K562 (cell line): ENCODE measurements around the gene DDIT3. TPM values are rescaled to one million over a fixed set of nuclear protein-coding genes. Genes with fewer than 3 reads are reported as not detected.

Experiments
- ATAC-seq: fragments of 200-7000 bp; cut with Tn5 transposase; 3 replicates; pipeline ENCODE4 v1.9.1; 2020; ENCODE audit warnings: moderate library complexity
- BruUV-seq: library from RNA; stranded (reverse); fragments of 400-500 nt; replicated peaks from 2 replicates; lab custom pipeline; 2021; lab: Mats Ljungman, UMichigan
- CTCF ChIA-PET: fragments of 300-600 bp; formaldehyde crosslinking; extraction: SDS; loops from one replicate; lab custom pipeline; 2021; ENCODE audit warnings: low intra/inter-chr PET ratio; lab: Yijun Ruan, JAX
- POLR2A ChIA-PET: fragments of 300-600, 350-650 bp; sonication (Branson Sonifier 250); formaldehyde crosslinking; extraction: SDS; loops from one replicate; lab custom pipeline; 2021; ENCODE audit warnings: antibody characterized with exemption, inconsistent platforms; lab: Yijun Ruan, JAX
- DNase-seq, 4 experiments: peaks; one replicate each; pipeline versions ENCODE4 v3.0.0 to v3.0.0-alpha.2; 2011 to 2018; ENCODE audit warnings: low spot score in 3 of 4, mixed read lengths in 3 of 4; ENCODE audit errors: extremely low read depth in 1 of 4
- FAIRE-seq: peaks from 2 replicates; lab custom pipeline; 2011; peaks lifted over from hg19 to GRCh38; lab: Jason Lieb, UNC
- H2AFZ ChIP-seq: 2 replicates; pipeline ENCODE4 v1.6.0; 2011; ENCODE audit warnings: low read depth, low read length, control low read depth, inconsistent platforms
- H3K27ac ChIP-seq: fragments of 200-600 bp; 3 replicates; pipeline ENCODE4 v1.8.0; 2011; ENCODE audit warnings: low read depth, mild to moderate bottlenecking, control low read depth, inconsistent platforms, low read length, moderate library complexity, mixed read lengths; ENCODE audit errors: extremely low read depth
- H3K27me3 ChIP-seq, 2 experiments: fragments of 300-600 bp in 1 of 2; 2 replicates in 1 of 2; 3 replicates in 1 of 2; pipeline versions ENCODE4 v1.6.0 to v1.8.0; 2011; ENCODE audit warnings: inconsistent platforms in 2 of 2, low read length in 2 of 2, mild to moderate bottlenecking in 1 of 2, mixed read lengths in 1 of 2, moderate library complexity in 1 of 2; ENCODE audit not compliant: control insufficient read depth in 2 of 2, insufficient read depth in 2 of 2
- H3K36me3 ChIP-seq: fragments of 300-600 bp; 3 replicates; pipeline ENCODE4 v1.8.0; 2011; ENCODE audit warnings: mild to moderate bottlenecking, low read length, inconsistent platforms; ENCODE audit not compliant: control insufficient read depth, insufficient read depth
- H3K4me1 ChIP-seq, 2 experiments: fragments of 200-600 bp in 1 of 2; replicated peaks in 1 of 2; 2 replicates in 1 of 2; 3 replicates in 1 of 2; pipeline versions ENCODE4 v1.5.1 to v1.8.0; 2011; ENCODE audit warnings: inconsistent platforms in 2 of 2, low read length in 2 of 2, mild to moderate bottlenecking in 1 of 2, mixed read lengths in 1 of 2, moderate library complexity in 1 of 2; ENCODE audit not compliant: control insufficient read depth in 2 of 2, insufficient read depth in 2 of 2
- H3K4me2 ChIP-seq: 2 replicates; pipeline ENCODE4 v1.6.1; 2011; ENCODE audit warnings: low read length, control low read depth, inconsistent platforms, mixed read lengths; ENCODE audit not compliant: insufficient read depth
- H3K4me3 ChIP-seq: fragments of 200-600 bp; sonication (generic), shearing (Covaris generic); 2 replicates; pipeline ENCODE4 v1.5.1; 2016; ENCODE audit warnings: control low read depth, inconsistent platforms
- H3K79me2 ChIP-seq: fragments of 200-600 bp; 3 replicates; pipeline ENCODE4 v1.8.0; 2011; ENCODE audit warnings: low read length, inconsistent platforms; ENCODE audit not compliant: control insufficient read depth, insufficient read depth
- H3K9ac ChIP-seq, 2 experiments: 2 replicates each; pipeline versions ENCODE4 v1.6.0 to v1.6.1; 2011; ENCODE audit warnings: low read depth in 2 of 2, low read length in 2 of 2, control low read depth in 1 of 2, inconsistent platforms in 1 of 2, mild to moderate bottlenecking in 1 of 2, mixed read lengths in 1 of 2; ENCODE audit not compliant: insufficient read depth in 1 of 2
- H3K9me1 ChIP-seq: one replicate; pipeline ENCODE4 v1.6.0; 2011; ENCODE audit warnings: inconsistent platforms, mild to moderate bottlenecking, low read length, moderate library complexity; ENCODE audit not compliant: control insufficient read depth, insufficient read depth
- H3K9me3 ChIP-seq: replicated peaks from 2 replicates; pipeline ENCODE4 v1.5.1; 2011; ENCODE audit warnings: low read depth, low read length, inconsistent platforms; ENCODE audit not compliant: control insufficient read depth, insufficient read depth
- H4K20me1 ChIP-seq: replicated peaks from 2 replicates; pipeline ENCODE4 v1.6.1; 2011; ENCODE audit warnings: low read length, inconsistent platforms, mixed read lengths; ENCODE audit not compliant: control insufficient read depth, insufficient read depth
- CAMTA2 ChIP-seq: fragments of 250-450 bp; sonication (Bioruptor Pico); conservative IDR thresholded peaks from 2 replicates; pipeline ENCODE4 v1.5.1; 2022
- HDAC8 ChIP-seq: fragments of 450-650 bp; IDR thresholded peaks from 2 replicates; pipeline ENCODE4 v1.6.1; 2016; ENCODE audit warnings: mild to moderate bottlenecking, missing genetic modification characterization, moderate library complexity, missing compliant biosample characterization
- MAZ ChIP-seq, 2 experiments: fragments of 450-650 bp in 1 of 2; sonication (generic) in 1 of 2; formaldehyde crosslinking; IDR thresholded peaks in 1 of 2; conservative IDR thresholded peaks in 1 of 2; 2 replicates each; pipeline versions ENCODE4 v1.4.0 to v1.5.0; 2020; ENCODE audit warnings: mild to moderate bottlenecking in 1 of 2, missing genetic modification reagents in 1 of 2
- SMARCC2 ChIP-seq: fragments of 450-650 bp; IDR thresholded peaks from 2 replicates; pipeline ENCODE4 v1.6.1; 2017; ENCODE audit warnings: antibody characterized with exemption, moderate library complexity, mild to moderate bottlenecking, low read depth
- WGBS: fragments of 100-300 bp; shearing (Covaris generic); methylation state at CpG from one replicate; pipeline ENCODE4 v1.1.6; 2016; ENCODE audit warnings: low coverage, mixed read lengths; ENCODE audit not compliant: insufficient coverage; ENCODE audit errors: missing lambda C conversion rate; 5-methylcytosine and 5-hydroxymethylcytosine counted together
- in situ Hi-C: fragments of 300-500 bp; cut with MboI; formaldehyde crosslinking; loops from 4 replicates; pipeline ENCODE4 v1.15.0; 2018; ENCODE audit warnings: inconsistent platforms, mixed read lengths
- intact Hi-C: fragments of 100-400 bp; cut with micrococcal nuclease; formaldehyde crosslinking; loops from 2 replicates; pipeline ENCODE4 v1.14.2; 2022
- polyA plus RNA-seq, 8 experiments: library from polyadenylated mRNA; depleted of rRNA in 4 of 8; stranded (reverse) in 5 of 8; unstranded in 3 of 8; fragments of >200 nt; fragmentation: Nextera tagmentation in 2 of 8; fragmentation: Illumina TruSeq in 1 of 8; extraction: Ambion mirVana in 2 of 8; extraction: Trizol in 1 of 8; gene quantifications; 2 replicates each; pipeline versions ENCODE4 v1.2.1 to v1.2.3, GENCODE V29; 2011 to 2014; ENCODE audit warnings: inconsistent platforms in 1 of 8, missing spikeins in 1 of 8
- total RNA-seq, 7 experiments: library from RNA; depleted of rRNA in 6 of 7; stranded (reverse); fragments of >200 nt in 6 of 7; fragmentation: Illumina TruSeq in 2 of 7; extraction: Trizol in 2 of 7; gene quantifications; 2 replicates each; pipeline versions ENCODE4 v1.2.1 to v1.2.3, GENCODE V29; 2011 to 2021; ENCODE audit warnings: low replicate concordance in 1 of 7
- TF ChIP-seq, protein P1 (sequence below): fragments of 250-450 bp; sonication (Bioruptor Pico); IDR thresholded peaks from 2 replicates; pipeline ENCODE4 v1.4.0; 2020; ENCODE audit warnings: mild to moderate bottlenecking, moderate library complexity
- TF ChIP-seq, protein P2 (sequence below), 3 experiments: fragments of 200-800 bp in 1 of 3; fragments of 250-450 bp in 1 of 3; fragments of 450-650 bp in 1 of 3; sonication (Bioruptor Pico) in 1 of 3; sonication (Bioruptor generic) in 1 of 3; formaldehyde crosslinking in 1 of 3; IDR thresholded peaks; 2 replicates each; pipeline versions ENCODE4 v1.6.1 to v1.8.0; 2016 to 2022; ENCODE audit warnings: mild to moderate bottlenecking in 2 of 3, missing genetic modification characterization in 2 of 3, missing compliant biosample characterization in 1 of 3, moderate library complexity in 1 of 3
- TF ChIP-seq, protein P3 (sequence below): fragments of 250-450 bp; sonication (Bioruptor Pico); IDR thresholded peaks from 2 replicates; pipeline ENCODE4 v1.8.0; 2022; ENCODE audit warnings: moderate library complexity, mild to moderate bottlenecking, inconsistent platforms

Gene DDIT3
- total and polyA plus RNA-seq, 9 of the 15 experiments (the other 6 are each of a cell fraction or from before 2014, with no cell fraction given): 59.1 to 272 (median 89.9) TPM

DNA sequence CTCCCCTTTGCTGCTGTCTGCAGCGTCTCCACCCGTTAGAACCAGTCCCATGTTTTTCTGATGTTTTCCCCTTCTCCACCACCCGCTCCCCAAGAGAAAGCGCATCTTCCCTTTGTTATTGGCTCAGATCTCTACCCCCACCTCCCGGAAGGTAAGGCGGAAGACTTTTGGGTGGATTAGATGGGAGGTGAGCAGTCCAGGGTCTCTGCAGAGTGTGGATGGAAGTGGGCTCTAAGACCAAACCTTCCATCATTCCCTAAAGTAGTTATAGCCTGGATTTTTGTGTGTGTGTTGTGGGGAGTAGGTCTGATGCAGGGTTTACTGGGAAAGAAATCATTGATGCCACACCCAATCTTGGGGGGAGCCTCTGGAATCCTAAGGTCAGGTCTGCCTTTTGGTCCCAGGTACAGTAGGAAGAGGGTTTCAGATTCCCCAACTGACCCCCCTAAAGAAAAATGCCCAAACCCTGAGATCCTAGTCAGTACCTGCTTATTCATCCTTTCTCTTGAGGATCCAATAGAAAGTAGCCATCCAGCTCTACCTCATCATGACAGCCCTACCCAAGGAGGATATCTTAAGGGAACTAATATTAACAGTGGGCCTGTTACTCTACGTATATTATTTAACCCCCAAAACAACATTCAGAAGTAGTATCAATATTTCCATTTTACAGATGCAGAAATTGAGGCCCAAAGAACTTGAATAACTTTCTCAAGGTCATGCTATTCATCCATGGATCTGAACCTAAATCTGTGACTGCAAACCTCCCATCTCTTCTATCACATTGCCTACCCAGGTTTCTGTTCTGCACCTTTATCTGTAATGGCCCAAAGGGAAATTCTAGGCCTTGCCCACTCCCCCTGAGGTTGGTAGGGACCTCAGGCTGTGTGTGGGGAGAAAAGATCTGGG, 30.6 kb upstream of the DDIT3 start (continued):
- TF ChIP-seq, protein P1, sequence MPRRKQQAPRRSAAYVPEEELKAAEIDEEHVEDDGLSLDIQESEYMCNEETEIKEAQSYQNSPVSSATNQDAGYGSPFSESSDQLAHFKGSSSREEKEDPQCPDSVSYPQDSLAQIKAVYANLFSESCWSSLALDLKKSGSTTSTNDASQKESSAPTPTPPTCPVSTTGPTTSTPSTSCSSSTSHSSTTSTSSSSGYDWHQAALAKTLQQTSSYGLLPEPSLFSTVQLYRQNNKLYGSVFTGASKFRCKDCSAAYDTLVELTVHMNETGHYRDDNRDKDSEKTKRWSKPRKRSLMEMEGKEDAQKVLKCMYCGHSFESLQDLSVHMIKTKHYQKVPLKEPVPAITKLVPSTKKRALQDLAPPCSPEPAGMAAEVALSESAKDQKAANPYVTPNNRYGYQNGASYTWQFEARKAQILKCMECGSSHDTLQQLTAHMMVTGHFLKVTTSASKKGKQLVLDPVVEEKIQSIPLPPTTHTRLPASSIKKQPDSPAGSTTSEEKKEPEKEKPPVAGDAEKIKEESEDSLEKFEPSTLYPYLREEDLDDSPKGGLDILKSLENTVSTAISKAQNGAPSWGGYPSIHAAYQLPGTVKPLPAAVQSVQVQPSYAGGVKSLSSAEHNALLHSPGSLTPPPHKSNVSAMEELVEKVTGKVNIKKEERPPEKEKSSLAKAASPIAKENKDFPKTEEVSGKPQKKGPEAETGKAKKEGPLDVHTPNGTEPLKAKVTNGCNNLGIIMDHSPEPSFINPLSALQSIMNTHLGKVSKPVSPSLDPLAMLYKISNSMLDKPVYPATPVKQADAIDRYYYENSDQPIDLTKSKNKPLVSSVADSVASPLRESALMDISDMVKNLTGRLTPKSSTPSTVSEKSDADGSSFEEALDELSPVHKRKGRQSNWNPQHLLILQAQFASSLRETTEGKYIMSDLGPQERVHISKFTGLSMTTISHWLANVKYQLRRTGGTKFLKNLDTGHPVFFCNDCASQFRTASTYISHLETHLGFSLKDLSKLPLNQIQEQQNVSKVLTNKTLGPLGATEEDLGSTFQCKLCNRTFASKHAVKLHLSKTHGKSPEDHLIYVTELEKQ (CRISPR knock-in tag): no peak

DNA sequence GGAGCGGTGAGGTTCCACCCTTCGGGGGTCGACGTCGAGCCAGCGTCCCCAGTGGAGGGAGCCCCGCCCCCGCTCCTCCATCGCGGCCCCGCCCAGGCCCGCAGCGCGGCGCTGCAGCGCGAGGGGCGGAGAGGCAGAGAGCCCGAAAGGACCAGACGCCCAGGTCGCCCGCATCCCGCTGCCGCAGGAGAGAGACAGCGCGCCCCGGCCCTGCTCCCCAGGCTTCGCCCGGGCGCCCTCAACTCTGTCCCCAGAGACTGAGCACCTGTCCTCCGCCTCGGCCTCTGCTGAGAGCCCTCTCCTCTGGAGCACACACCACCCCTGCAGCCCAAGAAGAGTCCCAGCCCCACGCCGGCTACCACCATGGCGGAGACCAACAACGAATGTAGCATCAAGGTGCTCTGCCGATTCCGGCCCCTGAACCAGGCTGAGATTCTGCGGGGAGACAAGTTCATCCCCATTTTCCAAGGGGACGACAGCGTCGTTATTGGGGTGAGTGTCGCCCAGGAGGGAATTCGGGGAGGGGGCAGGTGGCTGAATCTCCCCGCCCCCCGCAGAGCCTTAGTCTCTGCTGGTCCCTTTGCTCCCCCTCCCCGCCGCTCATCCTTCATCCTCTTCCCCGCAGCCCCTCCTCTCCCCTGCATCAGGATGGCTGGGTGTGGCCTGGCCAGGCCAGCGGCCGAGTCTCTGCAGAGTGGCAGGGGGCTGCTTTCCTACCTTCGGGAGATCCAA, 29.8 kb upstream of the DDIT3 start, which contains the start of gene KIF5A:
Gene KIF5A, plus strand, starts transcription at position 136 of the 732 bp plus-strand sequence. Its CDS starts 228 bp downstream, at position 364.
- no TSS peak for BruUV-seq
- peak within 1 kb of the TSS; percentile 72 to 90 for H3K9ac ChIP-seq
- H3K9me1 ChIP-seq: no peaks in the 10 kb centered on the region
- H3K4me1 ChIP-seq: peaks cover 56 to 72% of the 10 kb centered on the region in 2 experiments
- DNase-seq: peak; percentile 81 to 86 (median 82)
- ChIA-PET CTCF (no interaction called here), POLR2A (interaction anchor here (0.6 kb wide), 1 partner anchor 117 kb away, joined by 3 read pairs; no protein-coding TSS in a partner anchor)
- H3K36me3 ChIP-seq: peaks cover 21% of the 10 kb centered on the region
- WGBS: under 1% methylated on average over 23 of the region's 52 CpGs
- H3K27me3 ChIP-seq: no peaks in the 10 kb centered on the region
- H3K9me3 ChIP-seq: no peaks in the 10 kb centered on the region
- intact Hi-C loops (no loop called here), in situ Hi-C loops (no loop called here)
- no peak for FAIRE-seq
- peak; percentile 72 for ATAC-seq
- H3K27ac ChIP-seq: peak within 1 kb of the TSS; percentile 80
- no peaks in the 10 kb centered on the region for H4K20me1 ChIP-seq
- H3K79me2 ChIP-seq: peaks cover 70% of the 10 kb centered on the region
- peak within 1 kb of the TSS; percentile 93 for H2AFZ ChIP-seq
- H3K4me3 ChIP-seq: peak within 1 kb of the TSS; percentile 69
- H3K4me2 ChIP-seq: peak within 1 kb of the TSS; percentile 89
- TF ChIP-seq HDAC8 (no peak), CAMTA2 (CRISPR knock-in tag) (no peak), SMARCC2 (peak; percentile 59; the same call in 1 of the 2 replicates), MAZ (CRISPR knock-in tag; conservative IDR thresholded peaks at IDR 0.05 in 1 of 2, IDR thresholded peaks at IDR 0.05 in 1 of 2) (peak; percentile 78 to 98)
- TF ChIP-seq, protein P2, sequence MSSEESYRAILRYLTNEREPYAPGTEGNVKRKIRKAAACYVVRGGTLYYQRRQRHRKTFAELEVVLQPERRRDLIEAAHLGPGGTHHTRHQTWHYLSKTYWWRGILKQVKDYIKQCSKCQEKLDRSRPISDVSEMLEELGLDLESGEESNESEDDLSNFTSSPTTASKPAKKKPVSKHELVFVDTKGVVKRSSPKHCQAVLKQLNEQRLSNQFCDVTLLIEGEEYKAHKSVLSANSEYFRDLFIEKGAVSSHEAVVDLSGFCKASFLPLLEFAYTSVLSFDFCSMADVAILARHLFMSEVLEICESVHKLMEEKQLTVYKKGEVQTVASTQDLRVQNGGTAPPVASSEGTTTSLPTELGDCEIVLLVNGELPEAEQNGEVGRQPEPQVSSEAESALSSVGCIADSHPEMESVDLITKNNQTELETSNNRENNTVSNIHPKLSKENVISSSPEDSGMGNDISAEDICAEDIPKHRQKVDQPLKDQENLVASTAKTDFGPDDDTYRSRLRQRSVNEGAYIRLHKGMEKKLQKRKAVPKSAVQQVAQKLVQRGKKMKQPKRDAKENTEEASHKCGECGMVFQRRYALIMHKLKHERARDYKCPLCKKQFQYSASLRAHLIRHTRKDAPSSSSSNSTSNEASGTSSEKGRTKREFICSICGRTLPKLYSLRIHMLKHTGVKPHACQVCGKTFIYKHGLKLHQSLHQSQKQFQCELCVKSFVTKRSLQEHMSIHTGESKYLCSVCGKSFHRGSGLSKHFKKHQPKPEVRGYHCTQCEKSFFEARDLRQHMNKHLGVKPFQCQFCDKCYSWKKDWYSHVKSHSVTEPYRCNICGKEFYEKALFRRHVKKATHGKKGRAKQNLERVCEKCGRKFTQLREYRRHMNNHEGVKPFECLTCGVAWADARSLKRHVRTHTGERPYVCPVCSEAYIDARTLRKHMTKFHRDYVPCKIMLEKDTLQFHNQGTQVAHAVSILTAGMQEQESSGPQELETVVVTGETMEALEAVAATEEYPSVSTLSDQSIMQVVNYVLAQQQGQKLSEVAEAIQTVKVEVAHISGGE (CRISPR knock-in tag; IDR thresholded peaks at IDR 0.05): no peak
- TF ChIP-seq, protein P3, sequence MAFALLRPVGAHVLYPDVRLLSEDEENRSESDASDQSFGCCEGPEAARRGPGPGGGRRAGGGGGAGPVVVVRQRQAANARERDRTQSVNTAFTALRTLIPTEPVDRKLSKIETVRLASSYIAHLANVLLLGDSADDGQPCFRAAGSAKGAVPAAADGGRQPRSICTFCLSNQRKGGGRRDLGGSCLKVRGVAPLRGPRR (CRISPR knock-in tag): no peak
